ENCODE results near the gene TIPARP. TPM values are rescaled to one million over a fixed set of nuclear protein-coding genes. Genes with fewer than 3 reads are reported as not detected.

TIPARP gene
- total RNA-seq, 3 donors from 2014 or later (not counting 1 experiment from before 2014, with no cell fraction given) = 129 to 249 (median 147) TPM

DNA sequence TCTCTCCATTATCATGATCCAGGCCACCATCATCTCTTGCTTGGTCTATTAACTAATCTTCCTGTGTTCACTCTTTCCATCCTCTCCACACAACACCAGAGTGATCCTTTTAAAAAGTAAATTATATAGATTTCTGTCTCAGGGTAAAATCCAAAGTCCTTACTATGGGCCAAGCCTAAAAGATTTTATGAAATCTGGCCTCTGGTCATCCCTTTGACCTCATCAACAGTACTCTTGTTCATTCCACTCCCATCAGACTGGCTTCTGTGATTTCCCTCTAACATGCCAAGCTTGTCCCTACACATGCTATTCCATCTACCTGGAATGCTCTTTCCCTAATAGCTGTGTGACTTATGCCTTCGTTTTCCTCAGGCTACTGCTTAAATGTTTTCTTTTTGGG lies 8.3 kb upstream of the TIPARP start:
- Histone ChIP-seq H3K4me1 (ENCODE audit: control insufficient read depth, insufficient read depth, low read length) (peaks cover 12% of the 10 kb centered on the region), H3K27me3 (ENCODE audit: control insufficient read depth, insufficient read depth, low read length) (no peaks in the 10 kb centered on the region), H3K27ac (ENCODE audit: low read length) (no peak overlapping the region), H3K9me3 (ENCODE audit: control insufficient read depth, insufficient read depth, low read length) (no peaks in the 10 kb centered on the region), H3K4me3 (ENCODE audit: low read length) (no peak overlapping the region), H3K36me3 (ENCODE audit: control insufficient read depth, insufficient read depth, low read length) (no peaks in the 10 kb centered on the region)
- peaks cover 53 to 61% of the 10 kb centered on the region in 2 donors for H3K4me1 Mint-ChIP-seq
- no peaks in the 10 kb centered on the region for H3K27me3 Mint-ChIP-seq (ENCODE audit: low read depth in 2 of 2)
- TF ChIP-seq, protein P1, sequence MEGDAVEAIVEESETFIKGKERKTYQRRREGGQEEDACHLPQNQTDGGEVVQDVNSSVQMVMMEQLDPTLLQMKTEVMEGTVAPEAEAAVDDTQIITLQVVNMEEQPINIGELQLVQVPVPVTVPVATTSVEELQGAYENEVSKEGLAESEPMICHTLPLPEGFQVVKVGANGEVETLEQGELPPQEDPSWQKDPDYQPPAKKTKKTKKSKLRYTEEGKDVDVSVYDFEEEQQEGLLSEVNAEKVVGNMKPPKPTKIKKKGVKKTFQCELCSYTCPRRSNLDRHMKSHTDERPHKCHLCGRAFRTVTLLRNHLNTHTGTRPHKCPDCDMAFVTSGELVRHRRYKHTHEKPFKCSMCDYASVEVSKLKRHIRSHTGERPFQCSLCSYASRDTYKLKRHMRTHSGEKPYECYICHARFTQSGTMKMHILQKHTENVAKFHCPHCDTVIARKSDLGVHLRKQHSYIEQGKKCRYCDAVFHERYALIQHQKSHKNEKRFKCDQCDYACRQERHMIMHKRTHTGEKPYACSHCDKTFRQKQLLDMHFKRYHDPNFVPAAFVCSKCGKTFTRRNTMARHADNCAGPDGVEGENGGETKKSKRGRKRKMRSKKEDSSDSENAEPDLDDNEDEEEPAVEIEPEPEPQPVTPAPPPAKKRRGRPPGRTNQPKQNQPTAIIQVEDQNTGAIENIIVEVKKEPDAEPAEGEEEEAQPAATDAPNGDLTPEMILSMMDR (IDR thresholded peaks at IDR 0.05) = no peak
- peak overlapping the region; percentile 90 for H3K4me3 Mint-ChIP-seq
- ATAC-seq (no peak), DNase-seq (no peak)
- intact Hi-C loops (cut with micrococcal nuclease) = no loop called here
- H3K36me3 Mint-ChIP-seq = no peaks in the 10 kb centered on the region
- H3K27ac Mint-ChIP-seq = peak overlapping the region; percentile 83 to 90
- 78% methylated on average over 1 of the region's 1 CpG for WGBS (ENCODE audit: insufficient coverage)
- peaks cover 0 to 3% of the 10 kb centered on the region in 2 donors for H3K9me3 Mint-ChIP-seq

DNA sequence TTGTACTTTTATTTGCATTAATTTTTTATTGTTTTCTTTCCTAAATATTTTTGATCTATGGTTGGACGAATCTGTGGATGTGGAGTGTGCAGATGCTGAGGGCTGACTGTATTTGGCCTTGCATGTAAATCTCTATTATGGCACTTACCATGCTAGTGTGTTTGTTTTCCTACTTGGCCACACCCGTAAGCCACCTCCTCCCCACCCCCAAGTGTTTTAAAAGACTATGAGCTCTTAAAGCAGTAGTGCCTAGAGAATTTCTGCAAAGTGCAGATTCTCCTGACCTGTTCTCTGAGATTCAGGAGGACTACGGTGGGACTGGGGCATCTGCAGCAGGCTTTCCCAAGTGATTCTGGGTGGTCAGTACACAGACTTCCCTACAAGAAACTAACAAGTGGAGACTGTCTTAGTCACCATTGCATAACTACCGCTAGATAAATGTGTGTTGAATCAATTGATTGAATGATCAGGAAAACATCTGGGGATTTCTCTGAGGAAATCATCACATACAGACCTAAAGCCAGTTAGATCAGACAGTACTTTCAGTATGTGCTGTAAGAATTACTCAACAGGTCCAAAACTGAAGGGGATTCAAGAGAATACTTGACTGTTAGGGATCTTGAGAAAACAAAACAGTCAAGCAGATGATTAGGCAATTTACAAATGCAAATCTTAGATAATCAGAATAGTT lies 6.2 kb upstream of the TIPARP start:
- no peak for DNase-seq
- Histone ChIP-seq H3K4me1 (ENCODE audit: control insufficient read depth, insufficient read depth, low read length) (peaks cover 12% of the 10 kb centered on the region), H3K27ac (ENCODE audit: low read length) (no peak overlapping the region), H3K27me3 (ENCODE audit: control insufficient read depth, insufficient read depth, low read length) (no peaks in the 10 kb centered on the region), H3K9me3 (ENCODE audit: control insufficient read depth, insufficient read depth, low read length) (no peaks in the 10 kb centered on the region), H3K36me3 (ENCODE audit: control insufficient read depth, insufficient read depth, low read length) (no peaks in the 10 kb centered on the region), H3K4me3 (ENCODE audit: low read length) (no peak overlapping the region)
- H3K27ac Mint-ChIP-seq = peak overlapping the region; percentile 14 to 40
- intact Hi-C loops (cut with micrococcal nuclease) = no loop called here
- H3K4me1 Mint-ChIP-seq = peaks cover 54 to 57% of the 10 kb centered on the region in 2 donors
- ATAC-seq = peak in 2 of 3 donors; percentile 18 to 40
- H3K36me3 Mint-ChIP-seq = no peaks in the 10 kb centered on the region
- 60% methylated on average over 2 of the region's 4 CpGs for WGBS (ENCODE audit: insufficient coverage)
- TF ChIP-seq, protein P1 (IDR thresholded peaks at IDR 0.05) = no peak
- peaks cover 0 to 3% of the 10 kb centered on the region in 2 donors for H3K9me3 Mint-ChIP-seq
- peak overlapping the region; percentile 38 for H3K4me3 Mint-ChIP-seq
- no peaks in the 10 kb centered on the region for H3K27me3 Mint-ChIP-seq (ENCODE audit: low read depth in 2 of 2)

DNA sequence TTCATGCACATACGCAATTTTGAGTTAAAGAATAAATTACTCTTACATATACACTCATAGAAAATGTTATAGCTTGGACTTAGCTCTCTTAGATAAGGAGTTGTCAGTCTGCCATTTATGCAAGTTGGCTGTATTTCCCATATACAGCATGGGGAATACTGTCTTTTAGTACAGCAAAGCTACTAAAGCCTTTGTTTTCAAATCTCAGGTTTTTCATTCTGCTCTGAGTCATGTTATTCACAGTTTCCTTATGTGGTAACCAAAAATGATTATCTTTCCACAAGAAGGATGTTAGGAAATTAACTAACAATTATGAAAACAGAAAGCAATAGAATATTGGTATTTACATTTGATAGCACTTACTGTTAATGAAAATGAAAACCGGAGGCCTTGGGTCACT lies 4.3 kb upstream of the TIPARP start:
- Histone ChIP-seq H3K9me3 (ENCODE audit: control insufficient read depth, insufficient read depth, low read length) (no peaks in the 10 kb centered on the region), H3K4me1 (ENCODE audit: control insufficient read depth, insufficient read depth, low read length) (peaks cover 12% of the 10 kb centered on the region), H3K27me3 (ENCODE audit: control insufficient read depth, insufficient read depth, low read length) (no peaks in the 10 kb centered on the region), H3K4me3 (ENCODE audit: low read length) (no peak overlapping the region), H3K36me3 (ENCODE audit: control insufficient read depth, insufficient read depth, low read length) (no peaks in the 10 kb centered on the region), H3K27ac (ENCODE audit: low read length) (no peak overlapping the region)
- Mint-ChIP-seq H3K9me3 (peaks cover 0 to 3% of the 10 kb centered on the region in 2 donors), H3K27ac (no peak overlapping the region), H3K27me3 (ENCODE audit: low read depth in 2 of 2) (no peaks in the 10 kb centered on the region), H3K36me3 (no peaks in the 10 kb centered on the region), H3K4me1 (peaks cover 51 to 53% of the 10 kb centered on the region in 2 donors), H3K4me3 (no peak overlapping the region)
- TF ChIP-seq, protein P1 (IDR thresholded peaks at IDR 0.05) = no peak
- DNase-seq = no peak
- ATAC-seq = no peak
- intact Hi-C loops (cut with micrococcal nuclease) = loop anchor here (5.0 to 10.0 kb wide), 3 partner anchors 188 to 1975 kb away; partner anchors contain the start of genes GFM1 and GMPS
- 100% methylated on average over 1 of the region's 2 CpGs for WGBS (ENCODE audit: insufficient coverage)
